ENCODE measurements around the gene PIEZO2. TPM values are rescaled to one million over a fixed set of nuclear protein-coding genes. Genes with fewer than 3 reads are reported as not detected.

The PIEZO2 gene
- total RNA-seq, 1 donor from 2014 or later = 5.3 TPM

DNA sequence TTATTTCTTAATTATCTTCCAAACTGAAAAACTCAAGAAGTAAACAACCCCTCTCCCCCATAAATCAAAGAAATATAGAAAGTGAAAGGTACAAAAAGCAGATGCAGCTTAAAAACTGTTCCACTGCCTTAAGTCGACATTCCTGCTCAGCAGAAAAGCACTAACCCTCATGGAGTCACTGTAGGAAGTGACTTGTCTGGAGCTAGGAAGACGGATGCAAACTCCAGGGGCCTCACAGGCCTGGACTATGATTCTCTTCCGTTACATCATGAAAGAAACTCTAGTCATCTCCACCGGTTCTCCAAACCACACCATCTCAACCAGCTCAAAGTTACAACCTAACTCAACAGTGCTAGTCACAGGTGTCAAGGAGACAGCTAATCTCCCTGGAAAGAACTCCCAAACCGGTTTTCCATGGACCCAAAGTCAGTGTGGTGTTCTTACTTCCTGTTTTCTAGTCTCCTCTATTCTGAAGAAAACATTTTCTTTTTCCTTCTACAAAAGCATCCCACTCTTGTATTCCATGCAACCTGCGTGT, 128.4 kb downstream of the PIEZO2 start:
- H3K4me1 ChIP-seq (ENCODE audit: insufficient read depth, low read length) = no peaks in the 10 kb centered on the region
- H3K79me2 ChIP-seq (ENCODE audit: insufficient read depth, low read length) = no peaks in the 10 kb centered on the region
- no peaks in the 10 kb centered on the region for H3K27me3 ChIP-seq (ENCODE audit: insufficient read depth, low read length)
- Mint-ChIP-seq H3K4me1 (ENCODE audit: low read depth, unreplicated experiment) (peaks cover 4% of the 10 kb centered on the region), H3K27ac (ENCODE audit: unreplicated experiment) (no peak overlapping the region), H3K4me3 (ENCODE audit: unreplicated experiment) (no peak overlapping the region), H3K9me3 (ENCODE audit: unreplicated experiment) (no peaks in the 10 kb centered on the region), H3K27me3 (ENCODE audit: low read depth, unreplicated experiment) (no peaks in the 10 kb centered on the region), H3K36me3 (ENCODE audit: low read depth, unreplicated experiment) (no peaks in the 10 kb centered on the region)
- H4K20me1 ChIP-seq (ENCODE audit: insufficient read depth, low read length) = no peaks in the 10 kb centered on the region
- no peak overlapping the region for H3K27ac ChIP-seq (ENCODE audit: low read depth, low read length)
- no peak for DNase-seq (ENCODE audit: low read depth)
- H3K9ac ChIP-seq (ENCODE audit: low read length) = no peak overlapping the region
- no peaks in the 10 kb centered on the region for H3K36me3 ChIP-seq (ENCODE audit: insufficient read depth, low read length)
- TF ChIP-seq EZH2 (IDR thresholded peaks at IDR 0.05; ENCODE audit: insufficient read depth, low read length) = no peak
- TF ChIP-seq, protein P1, sequence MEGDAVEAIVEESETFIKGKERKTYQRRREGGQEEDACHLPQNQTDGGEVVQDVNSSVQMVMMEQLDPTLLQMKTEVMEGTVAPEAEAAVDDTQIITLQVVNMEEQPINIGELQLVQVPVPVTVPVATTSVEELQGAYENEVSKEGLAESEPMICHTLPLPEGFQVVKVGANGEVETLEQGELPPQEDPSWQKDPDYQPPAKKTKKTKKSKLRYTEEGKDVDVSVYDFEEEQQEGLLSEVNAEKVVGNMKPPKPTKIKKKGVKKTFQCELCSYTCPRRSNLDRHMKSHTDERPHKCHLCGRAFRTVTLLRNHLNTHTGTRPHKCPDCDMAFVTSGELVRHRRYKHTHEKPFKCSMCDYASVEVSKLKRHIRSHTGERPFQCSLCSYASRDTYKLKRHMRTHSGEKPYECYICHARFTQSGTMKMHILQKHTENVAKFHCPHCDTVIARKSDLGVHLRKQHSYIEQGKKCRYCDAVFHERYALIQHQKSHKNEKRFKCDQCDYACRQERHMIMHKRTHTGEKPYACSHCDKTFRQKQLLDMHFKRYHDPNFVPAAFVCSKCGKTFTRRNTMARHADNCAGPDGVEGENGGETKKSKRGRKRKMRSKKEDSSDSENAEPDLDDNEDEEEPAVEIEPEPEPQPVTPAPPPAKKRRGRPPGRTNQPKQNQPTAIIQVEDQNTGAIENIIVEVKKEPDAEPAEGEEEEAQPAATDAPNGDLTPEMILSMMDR (IDR thresholded peaks at IDR 0.05; ENCODE audit: insufficient read depth, low read depth, low read length) = no peak
- H3K9me3 ChIP-seq (ENCODE audit: insufficient read depth, low read depth, low read length) = no peaks in the 10 kb centered on the region
- no peak overlapping the region for H3K4me2 ChIP-seq (ENCODE audit: low read length)
- H2AFZ ChIP-seq (ENCODE audit: low read depth, low read length) = no peak overlapping the region
- no peak for FAIRE-seq
- no peak overlapping the region for H3K4me3 ChIP-seq (ENCODE audit: insufficient read depth, low read depth, low read length)

DNA sequence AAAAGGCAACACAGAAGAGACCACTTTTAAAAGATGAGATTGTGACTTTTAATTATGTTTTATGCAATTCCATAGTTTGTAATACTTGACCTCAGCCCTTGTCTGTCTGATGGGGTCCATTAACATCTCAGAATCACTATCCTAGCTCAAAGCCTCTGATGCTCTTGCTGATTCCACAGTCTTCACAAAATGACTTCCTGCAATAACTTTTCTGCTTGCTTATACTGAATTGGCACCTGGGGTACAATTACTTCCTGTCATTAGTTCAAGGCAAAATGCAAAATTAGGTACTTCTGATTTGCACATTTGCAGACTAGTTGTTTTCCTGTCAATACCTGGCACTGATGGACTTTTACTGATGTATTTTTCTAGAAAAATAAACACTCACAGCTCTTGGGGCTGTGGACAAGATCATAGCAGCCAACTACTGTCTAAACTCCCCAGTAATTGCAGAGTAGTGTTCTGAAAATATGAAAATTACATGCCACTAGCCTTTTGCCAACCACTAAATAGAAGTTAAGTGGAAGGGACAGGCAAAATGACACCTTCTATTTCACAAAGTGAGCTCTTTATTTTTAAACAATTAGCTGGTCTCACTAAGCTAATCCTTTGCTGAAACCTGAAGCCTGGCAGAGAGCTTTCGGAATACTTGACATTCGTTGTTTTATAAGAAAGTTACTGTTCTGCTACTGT, 129.1 kb downstream of the PIEZO2 start:
- Histone ChIP-seq H3K4me3 (ENCODE audit: insufficient read depth, low read depth, low read length) (no peak overlapping the region), H3K9me3 (ENCODE audit: insufficient read depth, low read depth, low read length) (no peaks in the 10 kb centered on the region), H4K20me1 (ENCODE audit: insufficient read depth, low read length) (no peaks in the 10 kb centered on the region), H2AFZ (ENCODE audit: low read depth, low read length) (no peak overlapping the region), H3K36me3 (ENCODE audit: insufficient read depth, low read length) (no peaks in the 10 kb centered on the region), H3K4me2 (ENCODE audit: low read length) (no peak overlapping the region), H3K27ac (ENCODE audit: low read depth, low read length) (no peak overlapping the region), H3K27me3 (ENCODE audit: insufficient read depth, low read length) (no peaks in the 10 kb centered on the region), H3K79me2 (ENCODE audit: insufficient read depth, low read length) (no peaks in the 10 kb centered on the region), H3K4me1 (ENCODE audit: insufficient read depth, low read length) (no peaks in the 10 kb centered on the region), H3K9ac (ENCODE audit: low read length) (no peak overlapping the region)
- Mint-ChIP-seq H3K4me3 (ENCODE audit: unreplicated experiment) (no peak overlapping the region), H3K36me3 (ENCODE audit: low read depth, unreplicated experiment) (no peaks in the 10 kb centered on the region), H3K9me3 (ENCODE audit: unreplicated experiment) (no peaks in the 10 kb centered on the region), H3K27ac (ENCODE audit: unreplicated experiment) (no peak overlapping the region), H3K27me3 (ENCODE audit: low read depth, unreplicated experiment) (no peaks in the 10 kb centered on the region), H3K4me1 (ENCODE audit: low read depth, unreplicated experiment) (peaks cover 4% of the 10 kb centered on the region)
- TF ChIP-seq, protein P1 (IDR thresholded peaks at IDR 0.05; ENCODE audit: insufficient read depth, low read depth, low read length) = no peak
- no peak for TF ChIP-seq EZH2 (IDR thresholded peaks at IDR 0.05; ENCODE audit: insufficient read depth, low read length)
- FAIRE-seq (no peak), DNase-seq (ENCODE audit: low read depth) (no peak)
